EL (cell line): ENCODE data around the gene GTF2H3.
A peak's percentile ranks its signal among the peaks of the same experiment; 100 is the strongest.
"Not testable (repeated sequence)": the region's sequence is repeated elsewhere in the genome, so short reads cannot be mapped to it uniquely, and the experiment has no call there.

ENCODE experiments used
- DNase-seq: peaks from one replicate; pipeline ENCODE4 v3.0.0-alpha.2; 2016

GTF2H3 gene

GRCh38 chr12:123633379-123634141 lies at the start of gene GTF2H3, which contains the start of gene EIF2B1:
Gene GTF2H3 (plus strand): TSS chr12:123633829. CDS start chr12:123633860, 31 bp downstream.
Gene EIF2B1 (minus strand): TSS chr12:123633686. CDS start chr12:123633557, 129 bp downstream.
- DNase-seq: peak; percentile 97

DNA sequence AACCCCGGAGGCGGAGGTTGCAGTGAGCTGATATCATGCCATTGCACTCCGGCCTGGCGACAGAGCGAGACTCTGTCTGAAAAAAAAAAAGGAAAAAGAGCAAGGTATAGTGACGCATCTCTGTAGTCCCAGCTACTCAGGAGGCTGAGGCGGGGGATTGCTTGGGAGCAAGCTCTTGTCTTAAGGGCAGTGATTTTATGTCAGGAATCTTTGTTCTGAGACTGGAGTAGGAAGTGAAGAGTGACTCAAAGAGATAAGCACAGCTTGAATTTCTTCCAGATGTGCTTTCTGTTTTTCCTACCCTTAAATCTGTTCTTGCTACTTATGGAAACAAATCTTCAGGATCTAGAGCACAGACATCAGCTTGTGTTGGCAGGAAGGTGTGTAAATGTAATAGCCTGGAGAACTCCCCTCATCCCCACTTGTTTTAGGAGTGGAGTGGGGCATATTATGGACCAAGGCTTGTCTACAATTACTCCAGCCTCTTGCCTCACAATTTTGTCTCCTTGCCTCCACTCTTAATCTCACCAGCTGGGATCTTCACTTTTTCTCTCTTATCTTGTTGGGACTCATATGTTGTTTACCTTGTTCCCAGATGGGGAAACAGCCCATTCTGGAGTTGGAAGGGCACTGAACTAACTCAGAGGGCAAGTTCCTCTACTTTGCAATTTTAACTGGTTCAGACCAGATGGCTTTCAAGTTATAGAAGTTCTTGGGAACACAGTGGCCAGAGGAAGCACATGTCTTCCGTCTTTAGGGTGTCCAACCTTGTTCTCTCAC lies 41.7 kb upstream of the GTF2H3 start:
- peak; percentile 13 for DNase-seq

DNA sequence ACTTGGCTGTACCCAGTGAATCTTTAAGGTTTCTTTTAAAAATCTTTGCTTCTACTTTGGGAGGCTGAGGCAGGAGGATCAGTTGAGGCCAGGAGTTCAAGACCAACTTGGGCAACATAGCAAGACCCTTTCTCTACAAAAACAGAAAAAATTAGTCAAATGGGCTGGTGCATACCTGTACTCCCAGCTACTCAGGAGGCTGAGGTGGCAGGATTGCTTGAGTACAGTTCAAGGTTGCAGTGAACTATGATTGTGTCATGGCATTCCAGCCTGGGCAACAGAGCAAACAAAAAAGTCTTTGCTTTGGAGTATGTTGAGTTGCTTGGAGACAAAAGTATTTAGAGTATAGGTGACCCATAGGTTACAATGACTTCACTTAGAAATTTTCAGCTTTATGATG lies 37.9 kb upstream of the GTF2H3 start:
- DNase-seq: no peak

GRCh38 chr12:123597100-123597499 lies 36.5 kb upstream of the GTF2H3 start:
- DNase-seq: no peak

DNA sequence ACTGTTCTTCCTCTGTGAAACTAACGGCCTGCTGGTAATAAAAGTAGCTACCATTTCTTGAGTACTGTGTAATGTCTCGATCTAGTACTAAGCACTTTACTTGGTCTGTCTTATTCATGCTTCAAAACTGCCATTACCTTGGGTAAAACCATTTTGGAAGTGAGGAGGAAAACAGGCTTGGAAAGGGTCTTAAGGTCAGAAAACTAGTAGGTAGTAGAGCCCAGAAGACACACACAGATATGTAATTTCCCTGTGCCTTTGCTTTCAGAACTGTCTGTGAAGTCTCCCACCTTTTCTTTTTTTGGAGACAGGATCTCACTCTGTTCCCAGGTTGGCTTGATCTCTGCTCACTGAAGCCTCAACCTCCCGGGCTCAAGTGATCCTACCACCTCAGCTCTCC lies 35.1 kb upstream of the GTF2H3 start:
- DNase-seq: no peak

DNA sequence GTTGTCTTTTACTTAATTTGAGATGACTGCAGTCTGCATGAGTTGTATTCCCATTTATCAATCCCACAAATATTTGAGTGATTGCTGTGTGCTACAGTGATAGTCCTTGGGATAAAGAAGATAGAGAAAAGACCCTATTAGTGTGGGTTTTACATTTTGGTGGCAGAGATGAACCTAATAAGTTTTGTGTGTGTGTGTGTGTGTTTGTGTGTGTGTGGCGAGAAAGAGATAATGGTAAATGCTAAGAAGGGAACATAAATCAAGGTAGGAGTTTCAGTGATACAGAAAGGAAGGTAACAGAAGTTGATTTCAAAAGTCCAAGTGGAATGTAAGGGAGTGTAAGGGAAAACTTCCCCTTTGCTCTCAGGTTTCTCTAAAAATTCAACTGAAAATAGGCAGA lies 34.3 kb upstream of the GTF2H3 start:
- no peak for DNase-seq

GRCh38 chr12:123599721-123600120 lies 33.9 kb upstream of the GTF2H3 start:
- DNase-seq: no peak

DNA sequence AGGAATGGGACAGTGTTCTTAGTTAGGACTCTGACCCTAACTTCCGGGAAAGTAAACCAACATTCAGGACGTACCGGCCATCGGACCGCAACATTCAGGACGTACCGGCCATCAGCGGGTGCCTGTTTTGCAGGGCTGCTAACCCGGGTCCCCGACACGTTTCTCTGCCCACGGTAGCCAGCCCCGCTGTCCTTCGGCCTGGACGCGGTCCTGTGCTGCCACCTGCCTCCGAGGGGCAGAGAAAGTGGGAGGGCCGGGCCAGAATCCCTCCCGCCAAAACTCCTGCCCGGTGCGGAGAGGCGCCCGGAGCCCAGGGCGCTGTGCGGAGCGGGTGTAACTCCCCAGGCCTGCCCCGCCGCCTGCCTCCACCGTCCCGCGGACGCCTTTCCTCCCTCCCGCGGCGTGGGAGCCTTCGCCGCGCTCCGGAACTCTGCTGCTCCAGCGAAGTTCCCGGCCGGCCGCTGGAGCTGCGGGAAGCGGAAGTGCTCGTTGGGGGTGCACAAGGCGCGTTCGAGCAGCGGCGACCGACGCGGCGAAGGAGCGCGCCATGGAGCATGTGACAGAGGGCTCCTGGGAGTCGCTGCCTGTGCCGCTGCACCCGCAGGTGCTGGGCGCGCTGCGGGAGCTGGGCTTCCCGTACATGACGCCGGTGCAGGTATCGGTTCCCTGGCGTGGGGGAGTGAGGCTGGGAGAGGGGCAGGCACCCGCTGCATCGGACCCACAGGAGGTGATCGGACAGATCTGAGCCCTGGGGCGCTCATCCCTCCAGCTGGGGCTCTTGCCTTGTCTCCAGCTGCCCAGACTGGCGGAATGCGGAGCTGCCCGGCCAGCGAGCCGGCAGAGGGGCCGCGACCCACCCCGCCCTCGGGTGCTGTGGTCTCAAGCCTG lies 31.8 kb upstream of the GTF2H3 start, which contains the start of gene DDX55:
DDX55 (plus strand) TSS at position 498 of the 888 bp plus-strand sequence; CDS start at position 548, 50 bp downstream.
- DNase-seq: peak; percentile 81

GRCh38 chr12:123602651-123603195 lies 30.9 kb upstream of the GTF2H3 start:
- DNase-seq: peak; percentile 27

GRCh38 chr12:123603495-123603894 lies 30.1 kb upstream of the GTF2H3 start:
- DNase-seq: not testable (repeated sequence)

GRCh38 chr12:123607756-123608155 lies 25.9 kb upstream of the GTF2H3 start:
- no peak for DNase-seq

- no peak for DNase-seq
Observed at GRCh38 chr12:123608182-123608581, 25.4 kb upstream of the GTF2H3 start.

- DNase-seq: no peak
Observed at GRCh38 chr12:123614110-123614509, 19.5 kb upstream of the GTF2H3 start.

- DNase-seq: peak; percentile 87
Observed at GRCh38 chr12:123614531-123614930, 19.1 kb upstream of the GTF2H3 start.

GRCh38 chr12:123617144-123617543 lies 16.5 kb upstream of the GTF2H3 start:
- no peak for DNase-seq

DNA sequence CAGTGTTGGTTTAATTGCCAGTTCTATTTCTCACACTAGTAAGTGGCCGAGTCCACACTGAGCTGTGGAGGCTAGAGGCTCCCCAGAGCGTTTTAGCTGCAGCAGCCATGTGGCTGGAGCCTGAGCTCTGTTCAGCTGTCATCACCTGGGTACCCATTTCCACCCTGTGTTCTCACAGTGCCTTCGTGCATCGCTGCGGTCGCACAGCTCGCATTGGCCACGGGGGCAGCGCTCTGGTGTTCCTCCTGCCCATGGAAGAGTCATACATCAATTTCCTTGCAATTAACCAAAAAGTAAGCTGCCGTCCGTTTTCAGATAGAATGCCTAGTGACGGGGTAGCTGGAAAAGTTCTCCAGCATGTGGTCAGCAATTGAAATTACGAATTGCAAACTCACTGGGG lies 16.0 kb upstream of the GTF2H3 start:
- DNase-seq: no peak

DNA sequence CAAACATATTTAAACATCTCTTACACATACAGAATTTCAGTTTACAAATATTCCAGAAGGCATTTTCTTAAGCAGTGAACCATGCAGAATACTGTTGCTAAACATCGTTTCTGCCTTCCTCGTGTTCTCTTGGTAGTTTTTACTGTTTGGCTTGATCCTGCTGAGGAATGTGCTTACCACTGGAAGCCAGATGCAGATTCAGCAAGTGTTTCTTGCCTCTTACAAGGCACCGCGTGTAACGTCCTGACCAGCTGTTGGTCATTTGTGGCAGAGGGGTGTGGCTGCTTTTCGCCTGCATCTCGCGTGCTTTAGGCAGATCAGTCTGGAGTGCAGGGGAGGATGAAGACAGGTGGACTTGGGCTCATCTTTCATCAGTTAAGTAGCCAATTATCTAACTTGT lies 12.5 kb upstream of the GTF2H3 start:
- DNase-seq: no peak

GRCh38 chr12:123621619-123622530 lies 11.8 kb upstream of the GTF2H3 start:
- DNase-seq: no peak

DNA sequence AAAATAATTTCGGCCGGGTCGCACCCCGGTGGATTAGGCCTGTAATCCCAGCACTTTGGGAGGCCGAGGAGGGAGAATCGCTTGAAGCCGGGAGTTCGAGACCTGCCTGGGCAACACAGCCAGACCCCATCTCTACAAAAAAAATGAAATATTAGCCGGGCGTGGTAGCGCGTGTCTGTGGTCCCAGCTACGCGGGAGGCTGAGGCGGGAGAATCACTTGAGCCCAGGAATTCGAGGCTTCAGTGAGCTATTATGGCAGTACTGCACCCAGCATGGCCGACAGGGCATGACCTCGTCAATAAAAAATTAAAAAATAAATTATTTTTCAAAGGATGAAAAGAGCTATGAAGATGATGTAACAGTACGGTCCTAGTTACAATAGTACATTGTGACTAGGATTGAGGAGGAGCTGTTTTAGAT lies 523 bp downstream of the GTF2H3 start:
- DNase-seq: no peak

DNA sequence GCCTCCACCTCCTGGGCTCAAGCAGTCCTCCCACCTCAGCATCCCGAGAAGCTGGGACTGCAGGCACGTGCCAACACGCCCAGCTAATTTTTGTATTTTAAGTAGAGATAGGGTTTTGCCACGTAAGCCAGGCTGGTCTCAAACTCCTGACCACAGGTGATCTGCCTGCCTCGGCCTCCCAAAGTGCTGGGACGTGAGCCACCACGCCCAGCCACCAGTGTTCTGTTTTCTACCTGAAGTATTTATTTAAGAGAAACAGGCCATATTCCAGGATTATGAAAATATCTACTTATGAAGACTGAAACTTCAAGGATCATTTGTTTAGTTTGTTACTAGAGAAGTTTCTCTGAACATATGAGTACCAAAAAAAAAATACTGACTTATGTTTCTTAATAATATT lies 10.3 kb downstream of the GTF2H3 start:
- DNase-seq: no peak

DNA sequence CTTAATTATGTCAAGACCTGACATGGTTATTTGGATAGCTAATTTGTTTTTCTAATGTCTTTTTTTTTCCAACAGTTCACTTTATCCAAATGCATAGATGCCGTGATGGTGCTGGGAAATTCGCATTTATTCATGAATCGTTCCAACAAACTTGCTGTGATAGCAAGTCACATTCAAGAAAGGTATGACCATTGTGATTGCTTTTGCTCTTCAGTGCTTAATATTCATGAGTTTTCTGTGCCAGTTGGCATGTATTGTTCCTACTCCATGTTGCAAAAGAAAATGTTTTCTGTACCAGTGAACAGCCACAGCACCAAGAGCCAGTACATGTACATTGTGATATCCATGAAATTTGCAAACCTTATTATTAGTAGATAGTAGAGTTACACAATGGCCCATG lies 11.8 kb downstream of the GTF2H3 start:
- DNase-seq: no peak
